Measurements from ENCODE around the gene NKX6-1.

- TF ChIP-seq EGR1 (conservative IDR thresholded peaks at IDR 0.05): no peak
- TF ChIP-seq TCF7L2 (IDR thresholded peaks at IDR 0.05; ENCODE audit: low read depth, low read length): no peak
- TF ChIP-seq EP300 (IDR thresholded peaks at IDR 0.05; ENCODE audit: low read length): no peak
Measured at GRCh38 chr4:84530871-84531270, 31.8 kb upstream of the NKX6-1 start.
